Endothelial cell of hepatic sinusoid (primary cell): ENCODE measurements around the gene CEP44.
"Not testable (repeated sequence)": the region's sequence is repeated elsewhere in the genome, so short reads cannot be mapped to it uniquely, and the experiment has no call there.

Experiments
- in situ Hi-C: cut with HindIII; loops from 2 replicates; pipeline ENCODE4 v1.10.0; 2017; ENCODE audit warnings: low sequenced_read_pairs

The CEP44 gene

GRCh38 chr4:174283507-174284471, at the start of gene CEP44, which contains the start of gene FBXO8:
Gene CEP44 (plus strand): TSS chr4:174283911. CDS start chr4:174299122, 15,211 bp downstream.
Gene FBXO8 (minus strand): TSS chr4:174283667. CDS start chr4:174263092, 20,575 bp downstream.
- in situ Hi-C loops, result no loop called here

- in situ Hi-C loops, result no loop called here
Observed at GRCh38 chr4:174236359-174236758, 47.4 kb upstream of the CEP44 start.

GRCh38 chr4:174241162-174241561, 42.5 kb upstream of the CEP44 start:
- in situ Hi-C loops, result no loop called here

GRCh38 chr4:174244441-174244840, 39.3 kb upstream of the CEP44 start:
- in situ Hi-C loops, result no loop called here

GRCh38 chr4:174245714-174246113, 38.0 kb upstream of the CEP44 start:
- in situ Hi-C loops, result no loop called here

GRCh38 chr4:174248407-174248806, 35.3 kb upstream of the CEP44 start:
- in situ Hi-C loops, result no loop called here

- in situ Hi-C loops, result no loop called here
Observed at GRCh38 chr4:174252412-174252811, 31.3 kb upstream of the CEP44 start.

- in situ Hi-C loops, result no loop called here
Observed at GRCh38 chr4:174254613-174255012, 29.1 kb upstream of the CEP44 start.

GRCh38 chr4:174255374-174255773, 28.3 kb upstream of the CEP44 start:
- in situ Hi-C loops, result no loop called here

GRCh38 chr4:174255786-174256185, 27.9 kb upstream of the CEP44 start:
- in situ Hi-C loops, result no loop called here

GRCh38 chr4:174256277-174256713, 27.4 kb upstream of the CEP44 start:
- in situ Hi-C loops, result no loop called here

- in situ Hi-C loops, result no loop called here
Observed at GRCh38 chr4:174259580-174259979, 24.1 kb upstream of the CEP44 start.

- in situ Hi-C loops, result no loop called here
Observed at GRCh38 chr4:174260099-174260498, 23.6 kb upstream of the CEP44 start.

GRCh38 chr4:174261432-174261831, 22.3 kb upstream of the CEP44 start:
- in situ Hi-C loops, result not testable (repeated sequence)

GRCh38 chr4:174262624-174263444, 20.9 kb upstream of the CEP44 start:
- in situ Hi-C loops, result no loop called here

GRCh38 chr4:174263445-174263736, 20.3 kb upstream of the CEP44 start:
- in situ Hi-C loops, result no loop called here

GRCh38 chr4:174265916-174266315, 17.8 kb upstream of the CEP44 start:
- in situ Hi-C loops, result loop anchor here (5.0 kb wide), 1 partner anchor 36 kb away; no protein-coding TSS in a partner anchor

GRCh38 chr4:174266416-174266815, 17.3 kb upstream of the CEP44 start:
- in situ Hi-C loops, result loop anchor here (5.0 kb wide), 1 partner anchor 36 kb away; no protein-coding TSS in a partner anchor

GRCh38 chr4:174273930-174274329, 9.8 kb upstream of the CEP44 start:
- in situ Hi-C loops, result no loop called here

- in situ Hi-C loops, result no loop called here
Observed at GRCh38 chr4:174274436-174274835, 9.3 kb upstream of the CEP44 start.

GRCh38 chr4:174275101-174275500, 8.6 kb upstream of the CEP44 start:
- in situ Hi-C loops, result no loop called here

GRCh38 chr4:174277433-174277832, 6.3 kb upstream of the CEP44 start:
- in situ Hi-C loops, result no loop called here
